ENCODE results near the gene SFTPD. TPM values are rescaled to one million over a fixed set of nuclear protein-coding genes. Genes with fewer than 3 reads are reported as not detected.

Gene SFTPD
- total RNA-seq, 1 donor from 2014 or later: not detected

GRCh38 chr10:79938728-79939406 is 10.0 kb downstream of the SFTPD start:
- no peaks in the 10 kb centered on the region for H3K9me3 ChIP-seq (ENCODE audit: control insufficient read depth in 3 of 3, low read length in 3 of 3)
- peaks cover 0 to 4% (median 3%) of the 10 kb centered on the region in 3 donors for H3K36me3 ChIP-seq (ENCODE audit: control insufficient read depth in 3 of 3, insufficient read depth in 3 of 3, low read length in 3 of 3)
- no peaks in the 10 kb centered on the region for H3K27me3 ChIP-seq (ENCODE audit: control insufficient read depth in 3 of 3, insufficient read depth in 3 of 3, low read length in 3 of 3)
- H3K4me3 ChIP-seq (ENCODE audit: low read length in 3 of 3): no peak overlapping the region
- H3K4me1 ChIP-seq (ENCODE audit: control insufficient read depth in 3 of 3, insufficient read depth in 3 of 3, low read length in 3 of 3): peaks cover 0 to 3% (median 0%) of the 10 kb centered on the region in 3 donors
- H3K9ac ChIP-seq (ENCODE audit: low read depth in 1 of 3, low read length in 3 of 3): no peak overlapping the region
- no peak overlapping the region for H3K27ac ChIP-seq (ENCODE audit: low read depth, low read length)

DNA sequence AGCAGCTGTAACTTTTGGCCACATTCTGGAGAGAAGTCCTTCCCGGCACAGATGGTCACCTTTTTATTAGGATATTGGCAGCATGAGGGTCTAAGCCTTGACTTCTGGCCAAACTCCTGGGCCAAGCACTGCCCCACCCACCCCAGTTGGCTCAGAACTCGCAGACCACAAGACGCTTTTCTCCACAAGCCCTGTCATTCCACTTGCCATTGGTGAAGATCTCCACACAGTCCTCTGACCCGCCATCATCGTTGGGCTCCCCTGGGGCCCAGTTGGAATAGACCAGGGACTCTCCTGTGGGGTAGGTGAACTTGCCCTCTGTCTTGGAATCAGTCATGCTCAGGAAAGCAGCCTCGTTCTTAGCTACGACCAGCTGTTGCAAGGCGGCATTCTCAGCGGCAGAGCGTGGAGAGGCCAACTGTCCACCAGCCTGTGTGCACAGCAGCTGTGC is 11.2 kb downstream of the SFTPD start:
- Histone ChIP-seq H3K9ac (ENCODE audit: low read depth in 1 of 3, low read length in 3 of 3) (no peak overlapping the region), H3K27me3 (ENCODE audit: control insufficient read depth in 3 of 3, insufficient read depth in 3 of 3, low read length in 3 of 3) (no peaks in the 10 kb centered on the region), H3K36me3 (ENCODE audit: control insufficient read depth in 3 of 3, insufficient read depth in 3 of 3, low read length in 3 of 3) (peaks cover 0 to 3% (median 3%) of the 10 kb centered on the region in 3 donors), H3K4me3 (ENCODE audit: low read length in 3 of 3) (no peak overlapping the region), H3K27ac (ENCODE audit: low read depth, low read length) (no peak overlapping the region), H3K9me3 (ENCODE audit: control insufficient read depth in 3 of 3, low read length in 3 of 3) (no peaks in the 10 kb centered on the region), H3K4me1 (ENCODE audit: control insufficient read depth in 3 of 3, insufficient read depth in 3 of 3, low read length in 3 of 3) (peaks cover 0 to 3% (median 0%) of the 10 kb centered on the region in 3 donors)

GRCh38 chr10:79936625-79937615 is 12.0 kb downstream of the SFTPD start:
- Histone ChIP-seq H3K9me3 (ENCODE audit: control insufficient read depth in 3 of 3, low read length in 3 of 3) (no peaks in the 10 kb centered on the region), H3K4me3 (ENCODE audit: low read length in 3 of 3) (no peak overlapping the region), H3K27ac (ENCODE audit: low read depth, low read length) (no peak overlapping the region), H3K36me3 (ENCODE audit: control insufficient read depth in 3 of 3, insufficient read depth in 3 of 3, low read length in 3 of 3) (peaks cover 0 to 3% (median 0%) of the 10 kb centered on the region in 3 donors), H3K4me1 (ENCODE audit: control insufficient read depth in 3 of 3, insufficient read depth in 3 of 3, low read length in 3 of 3) (peaks cover 0 to 3% (median 0%) of the 10 kb centered on the region in 3 donors), H3K27me3 (ENCODE audit: control insufficient read depth in 3 of 3, insufficient read depth in 3 of 3, low read length in 3 of 3) (no peaks in the 10 kb centered on the region), H3K9ac (ENCODE audit: low read depth in 1 of 3, low read length in 3 of 3) (no peak overlapping the region)

- no peak overlapping the region for H3K9ac ChIP-seq (ENCODE audit: low read depth in 1 of 3, low read length in 3 of 3)
- no peaks in the 10 kb centered on the region for H3K27me3 ChIP-seq (ENCODE audit: control insufficient read depth in 3 of 3, insufficient read depth in 3 of 3, low read length in 3 of 3)
- H3K9me3 ChIP-seq (ENCODE audit: control insufficient read depth in 3 of 3, low read length in 3 of 3): no peaks in the 10 kb centered on the region
- H3K36me3 ChIP-seq (ENCODE audit: control insufficient read depth in 3 of 3, insufficient read depth in 3 of 3, low read length in 3 of 3): peaks cover 0 to 2% (median 0%) of the 10 kb centered on the region in 3 donors
- H3K4me1 ChIP-seq (ENCODE audit: control insufficient read depth in 3 of 3, insufficient read depth in 3 of 3, low read length in 3 of 3): peaks cover 3 to 6% (median 3%) of the 10 kb centered on the region in 3 donors
- H3K4me3 ChIP-seq (ENCODE audit: low read length in 3 of 3): no peak overlapping the region
- no peak overlapping the region for H3K27ac ChIP-seq (ENCODE audit: low read depth, low read length)
Observed at GRCh38 chr10:79933961-79934360, 14.9 kb downstream of the SFTPD start.

DNA sequence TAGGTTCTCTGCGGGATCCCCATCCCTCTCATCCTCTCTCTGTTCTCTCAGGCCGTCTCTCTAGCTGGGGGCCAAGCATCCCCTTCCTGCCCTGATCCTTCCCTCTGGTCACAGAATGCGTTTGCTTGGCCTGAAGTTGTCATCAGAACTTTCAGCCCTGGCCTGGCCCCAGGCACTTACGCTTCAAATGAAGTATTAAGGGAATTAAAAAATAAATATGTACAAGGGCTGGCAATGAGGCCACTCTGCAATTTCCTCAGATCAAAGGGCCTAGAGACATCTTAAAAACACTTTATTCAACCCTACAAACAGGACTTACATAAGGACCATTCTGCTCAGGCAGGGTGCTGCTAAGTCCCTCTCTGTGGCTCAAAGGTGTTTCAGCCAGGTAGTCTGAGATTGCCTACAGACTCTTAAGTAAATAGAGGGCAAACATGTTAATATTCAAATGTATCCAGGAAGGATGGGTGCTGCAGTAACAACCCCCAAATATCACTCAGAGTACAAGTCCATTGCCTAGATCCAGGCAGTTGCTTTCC is 16.0 kb downstream of the SFTPD start:
- Histone ChIP-seq H3K9ac (ENCODE audit: low read depth in 1 of 3, low read length in 3 of 3) (no peak overlapping the region), H3K4me3 (ENCODE audit: low read length in 3 of 3) (no peak overlapping the region), H3K36me3 (ENCODE audit: control insufficient read depth in 3 of 3, insufficient read depth in 3 of 3, low read length in 3 of 3) (peaks cover 0 to 2% (median 0%) of the 10 kb centered on the region in 3 donors)

GRCh38 chr10:79932307-79932706 is 16.6 kb downstream of the SFTPD start:
- Histone ChIP-seq H3K9me3 (ENCODE audit: control insufficient read depth in 3 of 3, low read length in 3 of 3) (no peaks in the 10 kb centered on the region), H3K4me1 (ENCODE audit: control insufficient read depth in 3 of 3, insufficient read depth in 3 of 3, low read length in 3 of 3) (peaks cover 0 to 8% (median 8%) of the 10 kb centered on the region in 3 donors), H3K9ac (ENCODE audit: low read depth in 1 of 3, low read length in 3 of 3) (no peak overlapping the region), H3K27ac (ENCODE audit: low read depth, low read length) (no peak overlapping the region), H3K27me3 (ENCODE audit: control insufficient read depth in 3 of 3, insufficient read depth in 3 of 3, low read length in 3 of 3) (no peaks in the 10 kb centered on the region), H3K36me3 (ENCODE audit: control insufficient read depth in 3 of 3, insufficient read depth in 3 of 3, low read length in 3 of 3) (peaks cover 0 to 2% (median 0%) of the 10 kb centered on the region in 3 donors), H3K4me3 (ENCODE audit: low read length in 3 of 3) (no peak overlapping the region)

More for the DNA sequence above, 16.0 kb downstream of the SFTPD start:
- no peaks in the 10 kb centered on the region for H3K9me3 ChIP-seq (ENCODE audit: control insufficient read depth in 3 of 3, low read length in 3 of 3)
- no peaks in the 10 kb centered on the region for H3K27me3 ChIP-seq (ENCODE audit: control insufficient read depth in 3 of 3, insufficient read depth in 3 of 3, low read length in 3 of 3)
- H3K4me1 ChIP-seq (ENCODE audit: control insufficient read depth in 3 of 3, insufficient read depth in 3 of 3, low read length in 3 of 3): peaks cover 3 to 6% (median 3%) of the 10 kb centered on the region in 3 donors
- H3K27ac ChIP-seq (ENCODE audit: low read depth, low read length): no peak overlapping the region

DNA sequence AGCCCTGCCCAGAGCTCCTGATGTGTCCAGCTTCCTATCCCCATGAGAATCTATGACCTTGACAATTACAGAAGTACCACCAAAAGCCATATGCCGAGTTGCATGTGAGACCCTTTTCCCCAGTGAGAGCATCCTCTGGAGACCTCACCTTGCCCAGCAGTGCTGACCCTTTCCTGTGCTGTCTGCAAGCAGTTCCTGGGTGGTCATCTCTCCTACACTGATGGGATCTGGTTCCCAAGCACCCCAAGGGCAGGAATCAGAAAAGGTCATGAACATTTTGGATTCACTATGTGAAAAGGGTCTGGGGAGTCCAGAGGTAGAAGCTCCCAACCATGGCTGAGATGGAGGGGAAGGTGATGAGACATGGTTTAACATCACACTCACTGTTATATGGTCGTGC is 18.2 kb downstream of the SFTPD start:
- Histone ChIP-seq H3K27ac (ENCODE audit: low read depth, low read length) (no peak overlapping the region), H3K27me3 (ENCODE audit: control insufficient read depth in 3 of 3, insufficient read depth in 3 of 3, low read length in 3 of 3) (no peaks in the 10 kb centered on the region), H3K4me3 (ENCODE audit: low read length in 3 of 3) (no peak overlapping the region), H3K36me3 (ENCODE audit: control insufficient read depth in 3 of 3, insufficient read depth in 3 of 3, low read length in 3 of 3) (peaks cover 0 to 2% (median 0%) of the 10 kb centered on the region in 3 donors), H3K4me1 (ENCODE audit: control insufficient read depth in 3 of 3, insufficient read depth in 3 of 3, low read length in 3 of 3) (peaks cover 0 to 12% (median 12%) of the 10 kb centered on the region in 3 donors), H3K9ac (ENCODE audit: low read depth in 1 of 3, low read length in 3 of 3) (no peak overlapping the region), H3K9me3 (ENCODE audit: control insufficient read depth in 3 of 3, low read length in 3 of 3) (no peaks in the 10 kb centered on the region)

GRCh38 chr10:79930267-79930666 is 18.6 kb downstream of the SFTPD start:
- H3K27me3 ChIP-seq (ENCODE audit: control insufficient read depth in 3 of 3, insufficient read depth in 3 of 3, low read length in 3 of 3): no peaks in the 10 kb centered on the region
- no peak overlapping the region for H3K9ac ChIP-seq (ENCODE audit: low read depth in 1 of 3, low read length in 3 of 3)
- H3K9me3 ChIP-seq (ENCODE audit: control insufficient read depth in 3 of 3, low read length in 3 of 3): no peaks in the 10 kb centered on the region
- no peak overlapping the region for H3K4me3 ChIP-seq (ENCODE audit: low read length in 3 of 3)
- no peak overlapping the region for H3K27ac ChIP-seq (ENCODE audit: low read depth, low read length)
- H3K4me1 ChIP-seq (ENCODE audit: control insufficient read depth in 3 of 3, insufficient read depth in 3 of 3, low read length in 3 of 3): peaks cover 0 to 12% (median 12%) of the 10 kb centered on the region in 3 donors
- H3K36me3 ChIP-seq (ENCODE audit: control insufficient read depth in 3 of 3, insufficient read depth in 3 of 3, low read length in 3 of 3): peaks cover 0 to 2% (median 0%) of the 10 kb centered on the region in 3 donors

DNA sequence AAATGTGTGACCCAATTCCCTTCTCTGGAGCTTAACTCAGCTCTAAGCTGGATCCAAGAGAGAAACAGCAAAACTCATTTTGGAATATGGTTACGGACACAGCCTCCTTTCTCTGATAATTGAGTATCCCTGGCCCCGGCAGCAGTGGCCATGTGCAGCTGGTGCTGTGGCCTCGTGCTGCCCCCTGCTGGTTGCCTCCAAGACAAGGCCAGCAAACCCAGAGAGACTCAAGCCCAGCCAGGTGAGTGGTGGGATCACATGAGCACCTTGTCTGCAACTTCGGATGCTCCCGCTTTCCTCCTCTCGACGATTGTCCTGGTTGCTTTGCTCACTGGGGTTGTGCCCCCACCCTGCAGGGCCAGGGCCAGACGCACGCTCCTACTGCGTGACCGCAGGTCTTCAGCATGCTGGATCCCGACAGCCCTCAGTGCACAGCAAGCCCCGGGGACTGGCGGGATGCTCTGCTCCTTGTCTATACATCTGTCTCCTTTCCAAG is 19.4 kb downstream of the SFTPD start:
- Histone ChIP-seq H3K9ac (ENCODE audit: low read depth in 1 of 3, low read length in 3 of 3) (peak overlapping the region in 1 of 3 donors; percentile 45), H3K9me3 (ENCODE audit: control insufficient read depth in 3 of 3, low read length in 3 of 3) (no peaks in the 10 kb centered on the region), H3K27ac (ENCODE audit: low read depth, low read length) (no peak overlapping the region), H3K27me3 (ENCODE audit: control insufficient read depth in 3 of 3, insufficient read depth in 3 of 3, low read length in 3 of 3) (no peaks in the 10 kb centered on the region), H3K36me3 (ENCODE audit: control insufficient read depth in 3 of 3, insufficient read depth in 3 of 3, low read length in 3 of 3) (peaks cover 0 to under 1% (median 0%) of the 10 kb centered on the region in 3 donors), H3K4me1 (ENCODE audit: control insufficient read depth in 3 of 3, insufficient read depth in 3 of 3, low read length in 3 of 3) (peaks cover 0 to 12% (median 12%) of the 10 kb centered on the region in 3 donors), H3K4me3 (ENCODE audit: low read length in 3 of 3) (no peak overlapping the region)

Measured in skeletal muscle tissue (tissue), 4 donors.